ENCODE measurements around the gene DCBLD1. TPM values are rescaled to one million over a fixed set of nuclear protein-coding genes. Genes with fewer than 3 reads are reported as not detected.
"Not testable (repeated sequence)": the region's sequence is repeated elsewhere in the genome, so short reads cannot be mapped to it uniquely, and the experiment has no call there.

Gene DCBLD1
- total RNA-seq, 2 experiments from 2014 or later, result 4.5 to 4.9 TPM

GRCh38 chr6:117515326-117515725 is 32.9 kb downstream of the DCBLD1 start:
- ChIA-PET CTCF (no interaction called here), POLR2A (no interaction called here)

- CTCF ChIA-PET, POLR2A ChIA-PET: not testable (repeated sequence)
These were observed 35.5 kb downstream of the DCBLD1 start for GRCh38 chr6:117517995-117518394.

- CTCF ChIA-PET, result interaction anchor here (1.7 kb wide), 1 partner anchor 19 kb away, joined by 3 read pairs; no protein-coding TSS in a partner anchor
- POLR2A ChIA-PET, result no interaction called here
These were observed 36.4 kb downstream of the DCBLD1 start for GRCh38 chr6:117518870-117519269.

DNA sequence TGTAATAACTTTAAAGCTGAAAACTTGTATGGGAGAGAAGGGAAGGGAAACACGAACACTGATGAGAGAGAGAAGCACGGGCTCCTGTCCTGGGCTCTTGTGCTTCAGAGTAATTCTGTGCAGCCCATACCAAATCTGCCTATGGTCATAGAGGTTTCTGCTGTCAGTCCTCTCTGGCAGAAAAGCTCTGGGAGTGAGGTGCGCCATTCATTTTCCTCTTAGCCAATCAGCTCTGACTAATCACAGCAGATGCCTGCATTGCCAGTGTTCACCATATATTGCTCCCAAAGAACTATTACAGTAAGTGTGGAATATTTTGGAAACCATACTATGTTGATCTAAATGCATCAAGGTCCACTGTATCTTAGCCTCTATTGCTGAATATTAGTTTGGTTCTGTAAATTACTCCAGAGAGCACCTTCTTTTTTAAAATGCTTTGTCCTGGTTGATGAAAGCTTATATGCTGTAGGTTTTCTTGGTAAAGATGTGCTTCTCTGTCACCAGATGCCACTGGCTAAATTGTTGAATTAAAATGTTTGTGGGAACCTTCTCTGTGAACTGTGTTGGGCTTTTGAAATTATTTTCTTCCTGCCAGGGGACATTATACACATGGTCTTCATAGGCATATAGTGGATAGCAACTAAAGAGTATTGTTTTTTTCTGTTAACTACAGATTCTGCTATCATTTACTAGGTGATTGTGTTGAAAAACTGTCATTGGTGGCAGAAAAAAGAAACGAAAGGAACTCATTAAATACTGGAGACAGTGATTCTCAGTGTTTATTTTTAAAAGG is 38.3 kb downstream of the DCBLD1 start:
- ChIA-PET CTCF (interaction anchor here (1.0 kb wide), 1 partner anchor 70 kb away, joined by 3 read pairs; no protein-coding TSS in a partner anchor), POLR2A (no interaction called here)

DNA sequence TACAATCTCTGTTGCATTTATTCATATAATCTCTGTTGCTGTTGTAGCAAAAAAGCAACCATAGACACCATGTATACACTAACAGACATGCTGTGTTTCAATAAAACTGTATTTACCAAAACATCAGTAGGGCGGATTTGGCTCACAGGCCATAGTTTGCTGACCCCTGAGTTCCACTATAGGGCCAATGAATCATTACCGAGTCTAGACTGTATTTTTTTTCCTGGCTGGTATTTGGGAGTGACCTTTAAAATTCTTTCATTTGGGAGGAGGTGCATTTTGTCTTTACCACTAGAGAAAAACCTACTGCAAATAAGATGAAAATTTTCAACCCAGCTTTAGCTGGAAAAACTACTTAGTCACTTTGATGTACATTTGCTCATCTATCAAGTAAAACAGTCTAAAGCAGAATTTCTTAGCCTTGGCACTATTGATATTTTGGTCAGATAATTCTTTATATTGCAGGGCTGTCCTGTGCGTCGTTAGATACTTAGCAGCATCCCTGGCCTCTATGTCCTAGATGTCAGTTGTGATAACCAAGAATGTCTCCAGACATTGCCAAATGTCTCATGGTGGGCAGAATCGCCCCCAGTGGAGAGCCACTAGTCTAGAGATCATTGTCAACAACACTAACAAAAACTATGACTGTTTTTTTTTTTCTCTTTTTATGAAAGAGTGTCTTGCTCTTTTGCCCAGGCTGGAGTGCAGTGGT is 39.5 kb downstream of the DCBLD1 start:
- ChIA-PET POLR2A (no interaction called here), CTCF (no interaction called here)

DNA sequence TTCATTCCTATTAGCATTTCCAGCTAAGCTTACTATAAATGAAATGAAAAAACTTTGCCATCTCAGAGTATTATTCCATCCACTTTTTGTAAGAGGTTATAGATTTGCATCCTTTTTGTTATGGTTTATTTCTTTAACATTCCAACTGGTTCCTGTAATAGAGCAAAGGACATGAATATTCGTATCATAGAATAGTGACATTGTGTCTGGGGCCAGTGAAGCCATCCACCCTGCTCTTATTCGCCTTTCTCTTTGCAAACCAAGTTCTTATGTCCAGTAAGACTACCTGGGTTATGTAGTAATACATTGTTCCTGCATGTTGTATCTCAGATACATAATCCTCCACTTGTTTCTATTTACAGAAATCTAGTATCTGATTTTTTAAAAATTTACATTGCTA is 43.1 kb downstream of the DCBLD1 start:
- ChIA-PET CTCF (no interaction called here), POLR2A (no interaction called here)

DNA sequence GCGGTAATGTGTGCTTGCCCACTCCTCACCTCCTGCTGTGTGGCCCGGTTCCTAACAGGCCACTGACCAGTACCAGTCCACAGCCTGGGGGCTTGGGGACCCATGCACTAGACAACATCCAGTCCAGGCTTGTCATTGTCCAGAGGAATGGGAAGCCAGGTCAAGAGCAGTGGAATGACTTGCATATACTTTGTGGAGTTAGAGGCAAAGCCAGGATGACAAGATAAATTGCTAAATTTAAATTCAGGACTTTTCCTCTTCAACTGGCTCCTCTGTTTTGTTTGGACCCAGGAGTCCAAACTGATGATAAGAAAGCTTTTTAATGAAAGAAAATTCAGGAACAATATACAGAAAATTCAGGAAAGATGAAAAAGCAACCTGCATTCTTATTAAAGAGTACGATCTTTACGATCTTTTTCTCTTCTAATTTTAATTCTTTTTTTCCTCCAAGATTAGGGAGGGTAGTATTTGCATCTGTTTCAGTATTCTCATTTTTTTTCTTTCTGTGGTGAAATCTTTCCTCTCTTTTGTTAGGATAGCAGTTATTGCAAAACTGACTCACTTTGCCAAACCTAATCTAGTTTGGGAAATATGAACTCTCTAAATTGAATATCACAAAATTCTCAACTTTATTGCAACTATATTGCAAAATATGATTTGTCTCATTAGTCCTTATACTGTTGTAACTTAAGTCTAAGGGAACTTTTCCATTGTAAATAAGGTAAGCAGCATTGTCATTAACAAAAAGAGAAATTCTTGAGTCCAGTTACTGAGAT is 48.2 kb downstream of the DCBLD1 start:
- CTCF ChIA-PET, result no interaction called here
- POLR2A ChIA-PET, result no interaction called here

DNA sequence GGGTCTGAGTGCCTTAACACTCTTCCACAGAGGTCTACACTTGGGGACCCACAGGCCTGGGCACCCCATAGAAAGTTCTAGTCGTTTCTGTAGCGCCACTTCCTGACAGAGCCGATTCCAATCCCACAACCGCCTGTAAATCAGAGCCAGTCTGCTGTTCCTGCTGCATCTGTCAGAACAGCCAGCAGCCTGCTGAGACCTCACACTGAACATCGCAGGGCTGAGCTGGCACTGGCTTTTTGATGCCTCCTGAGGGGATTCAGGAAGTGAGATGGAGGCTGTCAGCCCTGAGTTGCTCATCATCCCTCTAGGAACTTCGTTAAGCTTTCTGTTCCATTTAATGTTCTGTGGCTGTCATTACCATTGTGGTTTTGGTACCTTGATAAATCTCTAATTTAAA is 48.9 kb downstream of the DCBLD1 start:
- ChIA-PET POLR2A (no interaction called here), CTCF (no interaction called here)

- POLR2A ChIA-PET, result no interaction called here
- CTCF ChIA-PET, result no interaction called here
These were observed 49.6 kb downstream of the DCBLD1 start for GRCh38 chr6:117531809-117532725.

- CTCF ChIA-PET, result no interaction called here
- POLR2A ChIA-PET, result no interaction called here
These were observed 51.3 kb downstream of the DCBLD1 start for GRCh38 chr6:117533775-117534174.

DNA sequence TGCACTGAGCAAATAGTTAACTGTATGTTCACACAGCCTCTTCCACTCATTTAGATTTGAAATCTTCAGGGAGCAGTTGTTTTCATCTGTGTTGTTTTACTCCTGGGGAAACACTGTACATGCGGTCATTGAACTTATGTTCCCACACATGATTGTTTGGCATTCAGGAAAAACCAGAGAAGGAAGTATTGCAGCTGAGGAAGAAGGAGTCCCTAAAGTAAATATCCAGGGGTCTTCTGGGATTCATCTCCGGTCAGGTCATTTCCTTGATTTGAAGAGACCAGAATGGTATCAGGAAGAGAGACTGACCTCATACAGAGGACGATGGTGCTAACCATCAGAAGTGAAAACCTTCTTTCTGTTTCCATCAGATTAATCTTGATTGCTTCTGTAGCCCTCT is 52.5 kb downstream of the DCBLD1 start:
- CTCF ChIA-PET, result no interaction called here
- POLR2A ChIA-PET, result no interaction called here

DNA sequence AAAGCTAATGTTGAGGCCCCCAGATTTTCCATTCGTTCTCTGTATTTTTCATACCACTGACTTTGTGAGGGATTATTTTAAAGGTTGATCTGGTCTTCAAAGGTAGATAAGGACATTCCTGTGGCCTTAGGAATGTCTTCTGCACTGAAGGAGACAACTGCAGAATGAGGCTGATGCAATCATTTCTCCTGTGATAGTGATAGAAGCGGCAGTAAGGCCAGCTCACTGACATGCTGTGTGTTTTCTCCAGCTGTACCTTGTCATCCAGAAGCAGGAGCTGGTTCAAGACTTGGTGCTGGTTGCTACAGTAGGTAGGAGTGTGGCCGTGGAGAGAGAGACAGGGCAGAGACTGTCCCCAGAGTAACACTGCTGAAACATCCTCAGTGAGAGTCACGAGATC is 53.8 kb downstream of the DCBLD1 start:
- CTCF ChIA-PET, result interaction anchor here (1.0 to 1.4 kb wide), 2 partner anchors 11 to 19 kb away, joined by 3 read pairs; no protein-coding TSS in a partner anchor
- POLR2A ChIA-PET, result interaction anchor here (0.5 kb wide), 1 partner anchor 54 kb away, joined by 3 read pairs; no protein-coding TSS in a partner anchor

DNA sequence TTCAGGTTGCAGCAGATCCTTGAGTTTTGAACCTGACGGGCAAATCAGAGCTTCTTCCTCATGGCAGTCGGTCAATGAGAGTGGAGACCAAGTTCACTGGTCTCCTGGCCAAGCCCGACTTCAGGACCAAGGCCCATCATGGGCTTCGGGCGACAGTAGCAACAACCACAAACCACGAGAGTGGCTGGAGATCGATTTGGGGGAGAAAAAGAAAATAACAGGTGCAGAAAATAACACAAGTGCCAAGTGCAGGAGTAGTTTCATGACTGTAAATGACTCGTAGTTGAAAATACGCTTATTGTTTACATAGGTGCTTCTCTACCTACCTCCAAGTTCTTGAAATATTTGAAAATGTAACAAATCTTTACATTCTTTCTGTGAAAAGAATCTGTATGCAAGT is 56.1 kb downstream of the DCBLD1 start:
- CTCF ChIA-PET, result interaction anchor here (1.3 kb wide), 1 partner anchor 19 kb away, joined by 3 read pairs; no protein-coding TSS in a partner anchor
- POLR2A ChIA-PET, result no interaction called here

DNA sequence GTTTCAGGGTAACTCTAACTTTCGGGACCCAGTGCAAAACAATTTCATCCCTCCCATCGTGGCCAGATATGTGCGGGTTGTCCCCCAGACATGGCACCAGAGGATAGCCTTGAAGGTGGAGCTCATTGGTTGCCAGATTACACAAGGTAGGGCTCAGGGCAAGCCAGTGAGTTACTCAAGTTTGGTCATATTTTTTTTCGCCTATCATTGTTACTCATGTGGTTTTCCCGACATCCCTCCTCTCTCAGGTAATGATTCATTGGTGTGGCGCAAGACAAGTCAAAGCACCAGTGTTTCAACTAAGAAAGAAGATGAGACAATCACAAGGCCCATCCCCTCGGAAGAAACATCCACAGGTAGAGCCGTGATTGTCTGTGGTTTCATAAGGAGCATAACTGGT is 58.2 kb downstream of the DCBLD1 start:
- ChIA-PET CTCF (no interaction called here), POLR2A (no interaction called here)

GRCh38 chr6:117542493-117542892 is 60.0 kb downstream of the DCBLD1 start:
- POLR2A ChIA-PET, result no interaction called here
- CTCF ChIA-PET, result interaction anchor here (1.3 kb wide), 1 partner anchor 15 kb away, joined by 4 read pairs; no protein-coding TSS in a partner anchor

DNA sequence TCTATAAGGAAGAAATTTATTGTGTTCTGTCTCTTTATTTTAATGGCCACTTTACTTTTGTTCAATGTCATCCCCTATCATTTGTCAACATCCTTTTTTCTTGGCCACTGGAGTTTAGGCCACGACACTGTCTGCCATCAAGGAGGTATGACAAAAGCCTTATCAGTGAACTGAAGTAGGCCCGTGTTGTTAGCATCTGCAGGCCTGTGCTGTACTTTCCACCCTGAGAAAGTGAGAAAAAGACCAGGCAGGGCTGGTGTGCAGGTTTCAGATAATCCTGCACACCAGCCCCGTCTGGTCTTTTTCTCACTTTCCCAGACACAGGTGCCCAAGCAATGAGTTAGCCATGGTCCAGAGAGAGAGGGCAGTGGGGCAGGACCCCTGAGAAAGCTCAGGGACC is 62.2 kb downstream of the DCBLD1 start:
- ChIA-PET CTCF (no interaction called here), POLR2A (no interaction called here)

GRCh38 chr6:117545161-117545595 is 62.7 kb downstream of the DCBLD1 start:
- ChIA-PET POLR2A (no interaction called here), CTCF (interaction anchor here (1.5 kb wide), 1 partner anchor 64 kb away, joined by 6 read pairs; no protein-coding TSS in a partner anchor)

DNA sequence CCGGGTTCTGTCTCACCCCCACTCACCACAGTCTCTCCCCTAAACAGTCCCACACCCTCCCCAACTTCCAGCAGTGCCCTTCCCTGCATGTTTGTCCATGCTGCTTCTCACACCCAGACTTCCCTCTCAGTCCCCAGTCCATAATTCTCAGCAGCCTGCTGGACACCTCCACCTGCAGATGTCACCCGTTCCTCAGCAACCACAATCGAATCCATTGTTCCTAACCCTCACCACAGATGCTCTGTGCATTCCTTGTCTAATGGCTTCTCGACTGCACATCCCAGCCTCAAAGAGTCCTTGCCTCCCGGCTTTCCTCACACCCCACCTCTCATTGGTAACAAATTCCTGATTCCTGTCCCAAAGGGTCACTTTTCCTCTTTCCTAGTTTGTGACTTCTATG is 64.2 kb downstream of the DCBLD1 start:
- CTCF ChIA-PET, result interaction anchor here (1.3 to 1.5 kb wide), 2 partner anchors 10 to 65 kb away, joined by 3 to 6 read pairs; no protein-coding TSS in a partner anchor
- POLR2A ChIA-PET, result no interaction called here

Data from activated CD8-positive, alpha-beta memory T cell treated with anti-CD3 and anti-CD28 coated beads for 36 hours (primary cell).